GM18868 (cell line): ENCODE results near the gene ANGPTL7.

ENCODE experiments used
- ATAC-seq: cut with Tn5 transposase; IDR thresholded peaks from one replicate; pipeline ENCODE4 v1.9.1; 2021; ENCODE audit warnings: mild to moderate bottlenecking, moderate library complexity; ENCODE audit not compliant: unreplicated experiment

ANGPTL7 gene

DNA sequence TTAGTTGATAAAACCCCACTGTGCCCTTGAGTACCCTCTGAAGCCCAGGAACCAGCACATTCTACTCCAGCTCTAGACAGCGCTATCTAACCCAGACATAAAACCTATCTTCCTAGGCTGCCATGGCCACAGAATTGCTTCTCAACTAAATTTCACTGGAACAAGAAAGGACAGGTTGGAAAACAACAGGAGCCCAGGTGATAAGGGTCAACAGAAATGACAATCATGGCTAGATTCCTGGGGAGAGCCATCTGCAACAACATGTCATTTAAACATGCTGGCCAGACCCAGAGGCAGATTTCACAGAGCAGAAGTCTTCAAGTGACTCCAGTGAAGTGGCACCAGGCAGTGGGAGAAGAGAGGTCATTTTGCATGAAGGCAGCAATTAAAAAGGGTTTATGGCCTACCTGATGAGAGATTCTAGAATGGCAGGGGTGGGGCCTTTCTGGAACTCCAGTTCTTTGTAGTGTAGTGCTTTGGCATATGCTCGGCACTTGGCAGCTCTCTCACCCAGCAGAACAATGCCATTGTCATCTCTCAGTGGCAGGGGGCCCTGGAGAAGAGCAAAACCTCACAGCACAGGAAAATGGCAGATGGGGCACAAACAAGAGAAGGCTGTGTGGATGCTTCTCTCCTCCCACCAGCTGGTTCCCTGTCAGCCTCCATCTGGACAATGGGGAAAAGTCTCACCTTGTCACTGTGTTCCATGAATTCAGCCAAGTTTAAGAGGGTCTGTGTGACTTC is 9.9 kb downstream of the ANGPTL7 start:
- no peak for ATAC-seq

DNA sequence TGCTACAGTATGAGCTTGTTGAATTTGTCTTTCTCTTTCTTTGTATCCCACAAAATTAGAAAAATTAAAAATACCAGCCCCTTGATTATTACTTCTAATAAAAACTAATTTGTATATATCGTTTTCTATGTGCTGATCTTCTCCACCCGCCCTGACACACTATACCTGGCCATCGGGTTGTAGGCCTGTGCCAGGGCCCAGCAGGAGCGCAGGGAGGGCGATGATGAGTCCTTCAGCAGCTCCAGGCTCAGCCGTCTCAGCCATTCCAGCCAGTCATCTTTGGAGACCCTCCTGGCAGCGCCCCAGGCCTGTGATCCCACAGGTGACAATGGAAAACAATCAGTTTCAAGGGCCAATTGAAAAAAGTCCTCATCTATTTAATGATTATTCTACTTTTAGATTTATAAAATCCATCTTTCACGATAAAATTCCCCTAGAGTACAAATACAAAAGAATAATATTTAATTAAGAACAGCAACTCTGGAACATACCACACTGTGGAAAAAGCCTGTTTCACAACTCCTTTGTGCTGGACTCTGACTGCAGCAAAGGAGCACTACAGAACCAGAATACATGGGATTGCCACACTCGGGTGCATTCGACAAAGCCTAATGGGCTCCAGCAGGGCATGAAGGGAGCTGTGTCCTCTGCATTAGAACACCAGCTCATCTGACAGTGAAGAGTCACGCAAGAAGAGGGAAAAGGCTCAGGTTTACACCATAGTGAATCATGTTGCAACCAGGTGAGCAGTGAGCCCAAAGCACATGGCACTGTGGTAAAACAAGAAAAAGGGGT is 15.4 kb downstream of the ANGPTL7 start:
- no peak for ATAC-seq

DNA sequence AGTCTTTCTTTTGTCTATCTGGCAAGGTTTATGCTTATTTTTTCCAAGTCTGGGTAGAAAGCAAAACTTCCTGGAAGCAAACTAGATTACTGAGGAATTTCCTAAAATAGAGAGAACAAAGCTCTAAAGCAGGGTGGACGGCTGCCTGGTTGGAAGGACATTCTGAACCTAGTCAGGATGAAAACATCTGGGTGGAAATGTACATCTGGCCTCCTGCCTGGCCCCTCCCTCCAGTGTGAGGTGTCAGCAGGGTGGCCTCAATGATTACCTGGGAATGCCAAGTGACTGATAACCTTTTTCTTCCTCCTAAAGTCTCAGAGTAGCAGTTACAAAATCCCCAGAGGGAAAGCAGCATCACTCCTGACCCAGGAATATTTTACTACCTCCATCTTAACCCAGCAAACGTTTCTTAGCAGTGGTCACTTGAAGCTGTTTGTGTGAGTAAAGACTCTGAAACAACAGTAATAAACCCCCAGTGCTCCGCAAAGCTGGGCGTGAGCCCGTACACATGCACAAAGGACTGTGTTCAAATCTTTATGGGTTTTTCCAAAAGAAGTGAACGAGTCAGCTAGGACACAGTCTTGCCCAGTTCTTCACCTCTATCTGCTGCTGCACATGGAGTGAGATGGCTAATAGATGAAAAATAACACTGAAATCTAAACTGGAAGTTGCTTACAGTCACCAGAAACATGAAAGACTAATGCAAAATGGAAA is 18.9 kb downstream of the ANGPTL7 start:
- no peak for ATAC-seq

DNA sequence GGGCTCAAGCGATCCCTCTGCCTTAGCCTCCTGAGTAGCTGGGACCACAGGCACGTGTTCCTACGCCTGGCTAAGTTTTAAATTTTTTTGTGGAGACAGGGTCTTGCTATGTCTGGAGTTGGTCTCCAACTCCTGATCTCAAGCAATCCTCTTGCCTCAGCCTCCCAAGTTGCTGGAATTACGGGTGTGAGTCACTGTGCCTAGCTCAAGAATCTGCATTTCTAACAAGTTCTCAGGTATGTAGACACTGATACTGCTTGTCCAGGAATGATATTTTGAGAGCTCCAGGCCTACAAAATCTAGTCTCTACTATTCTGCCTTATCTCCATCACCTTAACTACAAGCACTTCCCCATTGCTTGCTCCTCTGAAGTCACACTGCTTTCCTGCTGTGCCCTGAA is 22.3 kb downstream of the ANGPTL7 start:
- ATAC-seq: no peak

DNA sequence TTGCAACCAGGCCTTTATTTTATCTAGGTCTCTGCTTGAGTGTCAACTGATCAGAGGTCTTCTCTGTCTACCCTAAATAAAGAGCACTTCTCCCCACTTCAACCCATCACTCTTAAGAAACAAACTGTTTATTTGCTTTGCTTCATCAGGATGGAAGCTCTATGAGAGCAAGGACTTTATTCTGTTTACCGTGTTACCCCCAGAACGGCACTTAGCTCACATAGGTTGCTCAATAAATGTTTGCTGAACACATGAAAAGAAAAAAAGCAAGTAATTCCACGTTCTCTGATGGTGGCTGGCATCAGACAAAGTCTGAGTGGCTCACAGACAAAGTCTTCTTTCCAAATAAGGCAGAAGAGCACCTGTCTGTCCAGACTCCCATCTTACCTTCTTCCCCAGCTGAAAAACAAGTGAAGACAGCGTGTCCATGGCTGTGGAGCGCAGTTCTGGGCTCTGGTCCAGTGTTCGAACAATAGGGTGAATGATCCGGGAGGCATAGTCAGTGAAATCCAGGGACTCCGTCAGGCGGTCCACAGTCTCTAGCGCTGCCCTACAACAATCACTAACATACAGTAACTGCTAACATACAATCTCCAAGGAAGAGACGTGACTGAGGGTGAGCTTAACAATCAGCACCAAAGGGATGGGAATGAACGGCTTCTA is 22.9 kb downstream of the ANGPTL7 start:
- ATAC-seq: no peak

DNA sequence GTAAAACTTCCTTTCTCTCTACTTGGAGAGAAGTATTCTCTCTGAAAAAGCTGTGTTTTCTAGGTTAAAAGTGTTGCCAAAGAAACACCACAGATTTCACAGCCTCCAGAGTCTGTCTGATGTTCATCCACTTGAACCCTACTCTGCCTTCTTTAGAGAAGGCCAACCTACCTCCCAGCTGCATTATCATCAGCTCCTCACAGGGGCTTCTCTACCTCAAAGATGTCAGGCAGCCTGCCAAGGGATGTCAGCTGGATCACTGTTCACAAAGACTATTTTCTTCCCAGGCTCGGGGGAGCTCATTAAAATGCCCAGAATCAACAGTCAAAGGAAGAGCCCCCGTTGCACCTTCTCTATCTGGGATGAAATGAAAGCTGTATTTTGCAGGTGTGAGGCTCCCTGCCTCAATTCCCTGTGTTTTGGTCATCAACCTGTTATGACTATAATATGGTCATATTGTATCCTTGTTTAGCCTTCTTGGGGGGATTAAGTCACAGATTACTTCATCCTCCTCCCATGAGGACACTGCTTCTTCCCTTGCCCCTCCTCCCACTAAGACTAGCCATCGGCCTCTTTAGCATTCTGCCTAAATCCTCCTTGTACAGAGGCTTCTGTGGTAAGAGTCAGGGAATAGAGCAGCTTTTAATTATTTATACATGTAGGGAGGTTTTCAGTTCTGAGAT is 25.7 kb downstream of the ANGPTL7 start:
- ATAC-seq: no peak

DNA sequence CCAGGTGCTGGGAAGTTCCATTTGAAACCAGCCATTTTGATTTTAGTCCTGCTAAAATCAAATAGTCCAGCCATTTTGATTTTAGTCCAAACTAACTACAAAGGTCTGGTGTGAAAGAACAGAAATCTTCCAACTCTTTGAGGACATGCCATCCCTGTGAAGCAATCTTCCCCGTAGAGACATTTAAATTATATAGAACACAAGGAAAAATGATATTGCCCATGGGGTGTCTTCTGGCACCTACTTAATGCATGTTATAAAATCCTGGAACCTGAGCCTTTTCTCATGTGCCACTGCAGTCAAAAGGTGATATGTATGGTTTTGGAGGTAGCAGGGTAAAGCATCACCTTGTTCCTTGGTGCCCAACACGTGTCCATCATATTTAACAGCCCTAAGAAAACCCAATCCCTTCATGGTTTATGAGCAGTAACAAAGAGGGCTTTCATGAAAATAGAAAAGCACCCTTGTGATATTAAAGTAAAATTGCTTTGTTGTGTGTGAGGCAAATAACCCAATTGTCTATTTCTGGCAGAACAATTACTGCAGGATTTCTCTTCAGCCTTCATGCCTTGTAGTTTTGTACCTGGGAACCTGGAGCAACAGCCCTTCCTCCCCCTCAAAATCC is 26.3 kb downstream of the ANGPTL7 start:
- no peak for ATAC-seq

DNA sequence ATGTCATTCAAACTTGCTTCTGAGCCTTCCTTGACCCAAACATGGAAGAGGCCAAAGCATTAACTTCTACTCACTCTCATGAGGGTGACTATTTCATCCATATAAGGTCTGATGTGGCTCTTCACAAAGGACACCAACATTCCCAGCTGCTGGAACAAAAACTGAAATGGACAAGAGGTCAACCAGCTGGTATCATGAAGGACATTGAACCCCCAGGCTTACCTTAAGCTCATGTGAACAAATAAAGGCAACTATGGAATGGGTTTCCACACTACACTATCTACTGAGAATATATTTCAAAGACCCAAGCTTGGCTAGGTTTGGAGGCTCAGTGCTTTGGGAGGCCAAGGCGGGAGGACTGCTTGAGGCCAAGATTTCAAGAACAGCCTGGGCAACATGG is 26.9 kb downstream of the ANGPTL7 start:
- ATAC-seq: no peak

DNA sequence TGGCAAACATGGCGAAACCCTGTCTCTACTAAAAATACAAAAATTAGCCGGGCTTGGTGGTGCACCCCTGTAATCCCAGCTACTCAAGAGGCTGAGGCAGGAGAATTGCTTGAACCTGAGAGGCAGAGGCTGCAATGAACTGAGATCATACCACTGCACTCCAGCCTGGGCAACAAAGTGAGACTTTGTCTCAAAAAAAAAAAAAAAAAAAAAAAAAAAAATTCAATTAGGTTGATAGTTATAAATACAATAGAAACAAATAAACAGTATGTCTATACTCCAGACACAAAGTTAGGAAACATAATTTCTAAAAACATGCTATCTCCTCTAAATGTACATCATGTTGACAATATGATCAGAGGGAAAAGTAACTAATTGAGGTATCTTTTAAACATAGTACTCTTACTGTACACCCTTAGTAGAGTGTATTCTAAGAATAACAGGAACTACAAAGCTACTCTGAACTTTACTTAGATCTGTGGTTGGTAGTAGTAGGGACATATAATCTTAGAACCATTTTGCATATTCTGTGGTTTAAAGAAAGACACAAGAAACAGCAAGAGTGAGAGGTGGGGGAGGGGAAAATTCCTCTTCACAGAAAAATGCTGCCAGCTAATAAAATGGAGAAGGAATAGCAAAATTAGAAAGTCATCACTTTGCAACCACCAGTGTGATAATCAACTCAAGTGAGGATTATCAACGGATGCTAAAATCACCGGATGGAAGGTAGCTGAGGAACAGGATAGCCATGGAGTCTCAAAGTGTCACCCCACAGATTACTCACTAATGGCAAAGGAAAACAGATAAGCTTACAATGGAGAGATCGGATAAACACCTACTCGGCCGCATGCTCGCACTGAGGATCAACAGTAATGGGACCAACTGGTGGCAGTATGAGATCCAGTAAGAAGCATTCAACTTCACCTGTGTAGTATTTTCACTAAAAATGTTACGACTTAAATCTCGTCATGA is 38.2 kb downstream of the ANGPTL7 start:
- ATAC-seq: no peak

DNA sequence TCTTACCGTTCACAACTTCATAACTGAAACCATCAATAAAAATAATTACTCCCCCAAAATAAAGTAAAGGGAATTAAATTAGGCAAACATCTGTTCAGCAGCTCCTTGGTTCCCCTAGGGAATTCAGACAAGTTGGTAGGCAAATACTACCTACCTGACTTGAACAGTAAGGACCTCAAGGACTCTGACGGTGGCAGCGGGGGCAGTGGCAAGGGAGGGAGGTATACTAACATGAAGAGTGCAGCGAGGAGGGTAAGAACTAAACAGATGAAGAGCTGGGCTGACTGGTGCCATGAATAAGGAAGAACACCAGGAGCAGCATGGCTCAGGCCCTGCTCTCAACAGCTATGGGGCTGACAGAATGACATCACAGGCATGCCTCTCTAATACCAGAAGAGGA is 40.0 kb downstream of the ANGPTL7 start:
- ATAC-seq: no peak

DNA sequence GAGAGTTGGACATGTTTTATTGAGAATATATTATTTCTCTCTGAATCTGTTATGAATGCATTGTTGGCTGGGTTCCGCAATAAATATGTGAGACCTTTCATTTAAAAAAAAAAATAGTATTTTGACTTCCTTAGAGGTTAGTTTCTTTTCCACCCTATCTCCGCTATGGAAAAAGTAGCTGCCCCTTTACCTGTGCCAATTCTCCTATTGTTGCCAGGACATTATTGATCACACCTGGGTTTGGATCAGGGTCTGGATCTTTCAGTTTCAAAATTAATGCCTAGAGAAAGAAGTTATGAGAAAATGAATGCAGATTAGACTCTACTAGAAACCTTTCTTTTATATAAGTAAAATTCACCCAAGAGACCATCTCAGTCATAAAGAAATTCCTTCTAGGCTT is 44.1 kb downstream of the ANGPTL7 start:
- no peak for ATAC-seq

DNA sequence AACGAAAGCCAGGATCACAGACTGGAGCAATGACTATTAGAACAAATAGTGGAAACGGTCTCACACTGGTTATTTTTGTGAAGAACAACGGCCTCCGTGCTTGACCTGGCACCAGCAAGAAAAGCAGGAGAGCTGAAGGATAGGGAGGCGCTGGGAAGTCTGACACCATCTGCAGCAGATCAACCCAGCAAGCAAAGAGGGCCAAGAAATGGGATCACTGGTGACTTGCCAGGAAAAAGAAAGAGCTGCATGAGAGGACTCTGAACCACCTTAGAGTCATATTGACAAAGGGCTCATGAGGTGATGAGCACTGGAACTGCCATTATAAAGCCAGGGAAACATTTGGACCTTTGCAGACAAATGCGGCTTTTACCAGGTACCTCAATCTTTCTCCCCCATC is 48.2 kb downstream of the ANGPTL7 start:
- ATAC-seq: no peak

DNA sequence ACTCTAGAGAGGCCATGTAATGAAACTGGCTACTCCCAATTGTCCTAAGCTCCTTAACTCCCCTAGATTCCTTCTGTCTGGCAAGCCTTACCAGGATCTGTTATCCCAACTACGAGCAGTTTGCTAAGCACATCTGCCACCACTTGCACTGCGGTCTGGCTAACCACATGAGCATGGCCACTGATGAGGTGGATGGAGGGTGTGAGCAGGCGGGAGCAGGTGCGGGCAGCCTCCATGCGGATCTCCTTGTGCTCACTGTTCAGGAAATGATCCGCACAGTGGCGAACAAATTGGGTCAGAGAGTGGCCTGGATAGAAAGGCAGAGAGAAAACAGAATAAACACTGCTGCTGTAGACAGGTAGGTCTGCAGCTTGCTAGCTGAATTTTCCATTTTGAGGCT is 49.2 kb downstream of the ANGPTL7 start:
- no peak for ATAC-seq

DNA sequence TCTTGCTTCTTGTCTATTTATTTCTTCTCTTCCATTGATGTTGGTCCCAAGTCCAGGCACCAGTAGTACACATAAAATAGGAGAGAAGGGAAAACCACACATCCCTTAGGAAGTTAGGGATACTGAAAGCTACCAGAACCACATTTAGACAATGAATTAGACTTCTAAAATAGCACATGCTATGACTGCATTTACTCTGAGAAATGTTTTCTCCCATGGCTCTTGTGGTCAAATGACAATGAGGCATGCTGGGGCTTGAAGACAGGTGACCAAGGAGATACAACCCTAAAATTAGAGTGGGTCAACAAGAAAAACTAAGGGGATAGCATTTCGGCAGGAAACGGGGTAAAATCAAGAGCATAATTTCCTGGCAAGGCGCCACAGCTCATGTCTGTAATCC is 56.1 kb downstream of the ANGPTL7 start:
- ATAC-seq: no peak
